OCI-LY3 (cell line): ENCODE data around the gene FXYD4.

Source experiments
- EZH2phosphoT487 ChIP-seq: fragments of 200-600 bp; shearing (Covaris generic); IDR thresholded peaks from 2 replicates; pipeline ENCODE4 v1.6.1; 2018; ENCODE audit warnings: antibody characterized with exemption, mixed run types, low read depth
- TF ChIP-seq, protein P1 (sequence below): fragments of 200-600, 300-600 bp; sonication (generic); IDR thresholded peaks from 2 replicates; pipeline ENCODE4 v1.5.1; 2014; ENCODE audit warnings: antibody characterized with exemption, low read length, low read depth

- no peak for TF ChIP-seq EZH2phosphoT487
- TF ChIP-seq, protein P1, sequence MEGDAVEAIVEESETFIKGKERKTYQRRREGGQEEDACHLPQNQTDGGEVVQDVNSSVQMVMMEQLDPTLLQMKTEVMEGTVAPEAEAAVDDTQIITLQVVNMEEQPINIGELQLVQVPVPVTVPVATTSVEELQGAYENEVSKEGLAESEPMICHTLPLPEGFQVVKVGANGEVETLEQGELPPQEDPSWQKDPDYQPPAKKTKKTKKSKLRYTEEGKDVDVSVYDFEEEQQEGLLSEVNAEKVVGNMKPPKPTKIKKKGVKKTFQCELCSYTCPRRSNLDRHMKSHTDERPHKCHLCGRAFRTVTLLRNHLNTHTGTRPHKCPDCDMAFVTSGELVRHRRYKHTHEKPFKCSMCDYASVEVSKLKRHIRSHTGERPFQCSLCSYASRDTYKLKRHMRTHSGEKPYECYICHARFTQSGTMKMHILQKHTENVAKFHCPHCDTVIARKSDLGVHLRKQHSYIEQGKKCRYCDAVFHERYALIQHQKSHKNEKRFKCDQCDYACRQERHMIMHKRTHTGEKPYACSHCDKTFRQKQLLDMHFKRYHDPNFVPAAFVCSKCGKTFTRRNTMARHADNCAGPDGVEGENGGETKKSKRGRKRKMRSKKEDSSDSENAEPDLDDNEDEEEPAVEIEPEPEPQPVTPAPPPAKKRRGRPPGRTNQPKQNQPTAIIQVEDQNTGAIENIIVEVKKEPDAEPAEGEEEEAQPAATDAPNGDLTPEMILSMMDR, result no peak
Measured at GRCh38 chr10:43344051-43344450, 27.4 kb upstream of the FXYD4 start.
